Breast epithelium (tissue), 4 donors: ENCODE measurements around the gene FAM241B. TPM values are rescaled to one million over a fixed set of nuclear protein-coding genes. Genes with fewer than 3 reads are reported as not detected.

Experiments
- DNase-seq, 2 donors: peaks; one replicate each; pipeline ENCODE4 v3.0.0-alpha.2; 2019; ENCODE audit warnings: low spot score in 2 of 2
- H3K27ac ChIP-seq, 2 donors: fragments of 200-600 bp; sonication (generic) in 1 of 2; one replicate each; pipeline ENCODE4 v1.5.1; 2016 to 2019; ENCODE audit warnings: mild to moderate bottlenecking in 1 of 2
- H3K27me3 ChIP-seq, 2 donors: fragments of 200-600 bp; sonication (generic) in 1 of 2; one replicate each; pipeline versions ENCODE4 v1.5.1 to v1.6.0; 2017 to 2019; ENCODE audit warnings: control low read depth in 1 of 2, mild to moderate bottlenecking in 1 of 2
- H3K36me3 ChIP-seq: fragments of 200-600 bp; one replicate; pipeline ENCODE4 v1.5.1; 2019
- H3K4me1 ChIP-seq, 2 donors: fragments of 200-600 bp; sonication (generic); one replicate each; pipeline ENCODE4 v1.5.1; 2016 to 2019; ENCODE audit warnings: control low read depth in 1 of 2
- H3K4me3 ChIP-seq, 3 donors: fragments of 200-600 bp; sonication (generic); 1 replicate in 2 of 3; 2 replicates in 1 of 3; pipeline ENCODE4 v1.5.1; 2016 to 2019; ENCODE audit warnings: mild to moderate bottlenecking in 3 of 3, moderate library complexity in 2 of 3
- H3K9me3 ChIP-seq, 2 donors: fragments of 200-600 bp; sonication (generic) in 1 of 2; one replicate each; pipeline ENCODE4 v1.5.1; 2016 to 2019; ENCODE audit warnings: control low read depth in 1 of 2
- CTCF ChIP-seq, 3 donors: fragments of 450-650 bp; IDR thresholded peaks; one replicate each; pipeline ENCODE4 v1.5.1; 2016 to 2017; ENCODE audit warnings: antibody characterized with exemption in 3 of 3, mild to moderate bottlenecking in 3 of 3, moderate library complexity in 3 of 3
- POLR2A ChIP-seq: fragments of 450-650 bp; IDR thresholded peaks from one replicate; pipeline ENCODE4 v1.6.1; 2016; ENCODE audit warnings: antibody characterized with exemption, mild to moderate bottlenecking, moderate library complexity
- POLR2AphosphoS5 ChIP-seq, 3 donors: sonication (generic); formaldehyde crosslinking; IDR thresholded peaks; one replicate each; pipeline ENCODE4 v1.6.1; 2017; ENCODE audit warnings: antibody characterized with exemption in 3 of 3
- intact Hi-C: fragments of 100-400 bp; cut with DNase I; formaldehyde crosslinking; loops from one replicate; pipeline ENCODE4 v1.15.1; 2023; ENCODE audit warnings: low total_unique reads
- total RNA-seq, 3 donors: library from RNA; depleted of rRNA; stranded (reverse); fragments of >200 nt; gene quantifications; one replicate each; pipeline ENCODE4 v1.1.0, GENCODE V29; 2016

FAM241B gene
- 1 to 10 TPM in 2 of 3 donors, under 1 TPM in 1; 0.48 to 8.5 (median 6.2) TPM for total RNA-seq

- Histone ChIP-seq H3K36me3 (no peaks in the 10 kb centered on the region), H3K4me3 (peak within 1 kb of the TSS; percentile 30 to 85 (median 66)), H3K9me3 (no peaks in the 10 kb centered on the region), H3K27me3 (no peaks in the 10 kb centered on the region), H3K4me1 (no peaks in the 10 kb centered on the region), H3K27ac (peak within 1 kb of the TSS; percentile 65 to 67)
- peak; percentile 61 to 78 for DNase-seq
- TF ChIP-seq CTCF (IDR thresholded peaks at IDR 0.05) (peak; percentile 77 to 95 (median 93)), POLR2AphosphoS5 (IDR thresholded peaks at IDR 0.05) (peak in 1 of 3 donors; percentile 34), POLR2A (no peak)
- intact Hi-C loops: loop anchor here (10.0 kb wide), 1 partner anchor 115 kb away; no protein-coding TSS in a partner anchor
Observed at GRCh38 chr10:69629897-69630650, at the start of gene FAM241B. Gene FAM241B, plus strand, starts transcription at chr10:69630247. Its CDS starts 1,497 bp downstream, at chr10:69631744.

GRCh38 chr10:69580435-69580834 lies 49.6 kb upstream of the FAM241B start:
- Histone ChIP-seq H3K36me3 (no peaks in the 10 kb centered on the region), H3K27me3 (peaks cover 0 to 48% of the 10 kb centered on the region in 2 donors), H3K9me3 (no peaks in the 10 kb centered on the region), H3K27ac (no peak overlapping the region), H3K4me1 (no peaks in the 10 kb centered on the region), H3K4me3 (no peak overlapping the region)
- intact Hi-C loops: no loop called here
- no peak for TF ChIP-seq POLR2A
- TF ChIP-seq POLR2AphosphoS5 (IDR thresholded peaks at IDR 0.05): no peak
- no peak for TF ChIP-seq CTCF (IDR thresholded peaks at IDR 0.05)
- DNase-seq: no peak

GRCh38 chr10:69583106-69583505 lies 46.9 kb upstream of the FAM241B start:
- Histone ChIP-seq H3K4me1 (no peaks in the 10 kb centered on the region), H3K27me3 (peaks cover 0 to 21% of the 10 kb centered on the region in 2 donors), H3K9me3 (no peaks in the 10 kb centered on the region), H3K36me3 (no peaks in the 10 kb centered on the region), H3K4me3 (no peak overlapping the region), H3K27ac (no peak overlapping the region)
- TF ChIP-seq POLR2A: no peak
- no peak for TF ChIP-seq POLR2AphosphoS5 (IDR thresholded peaks at IDR 0.05)
- TF ChIP-seq CTCF (IDR thresholded peaks at IDR 0.05): no peak
- intact Hi-C loops: no loop called here
- no peak for DNase-seq

GRCh38 chr10:69584624-69585023 lies 45.4 kb upstream of the FAM241B start:
- no peaks in the 10 kb centered on the region for H3K36me3 ChIP-seq
- no peak for DNase-seq
- H3K4me3 ChIP-seq: no peak overlapping the region
- no peak overlapping the region for H3K27ac ChIP-seq
- no peaks in the 10 kb centered on the region for H3K4me1 ChIP-seq
- intact Hi-C loops: no loop called here
- no peak for TF ChIP-seq CTCF (IDR thresholded peaks at IDR 0.05)
- no peak for TF ChIP-seq POLR2AphosphoS5 (IDR thresholded peaks at IDR 0.05)
- TF ChIP-seq POLR2A: no peak
- no peaks in the 10 kb centered on the region for H3K9me3 ChIP-seq
- peaks cover 0 to 8% of the 10 kb centered on the region in 2 donors for H3K27me3 ChIP-seq

GRCh38 chr10:69588358-69588757 lies 41.7 kb upstream of the FAM241B start:
- no peak for DNase-seq
- H3K9me3 ChIP-seq: no peaks in the 10 kb centered on the region
- no peak overlapping the region for H3K4me3 ChIP-seq
- H3K36me3 ChIP-seq: no peaks in the 10 kb centered on the region
- H3K27ac ChIP-seq: no peak overlapping the region
- intact Hi-C loops: no loop called here
- H3K4me1 ChIP-seq: no peaks in the 10 kb centered on the region
- no peak for TF ChIP-seq POLR2A
- no peak for TF ChIP-seq POLR2AphosphoS5 (IDR thresholded peaks at IDR 0.05)
- no peak for TF ChIP-seq CTCF (IDR thresholded peaks at IDR 0.05)
- no peaks in the 10 kb centered on the region for H3K27me3 ChIP-seq
